NT2/D1 (cell line): ENCODE data around the gene GNAI1.

Experiments used
- SUZ12 ChIP-seq: IDR thresholded peaks from 2 replicates; pipeline ENCODE4 v1.6.1; 2011; ENCODE audit not compliant: insufficient read length, insufficient read depth; ENCODE audit errors: extremely low read depth
- YY1 ChIP-seq: IDR thresholded peaks from 2 replicates; pipeline ENCODE4 v1.6.1; 2011; ENCODE audit not compliant: insufficient read length, insufficient read depth
- ZNF274 ChIP-seq: IDR thresholded peaks from 2 replicates; pipeline ENCODE4 v1.6.1; 2011; ENCODE audit warnings: mild to moderate bottlenecking, low read depth, low read length

- TF ChIP-seq ZNF274 (no peak), SUZ12 (no peak), YY1 (no peak)
Observed at GRCh38 chr7:80253237-80253636, 118.6 kb downstream of the GNAI1 start.
